Measurements from ENCODE around the gene ZBTB47. TPM values are rescaled to one million over a fixed set of nuclear protein-coding genes. Genes with fewer than 3 reads are reported as not detected.
A peak's percentile ranks its signal among the peaks of the same experiment; 100 is the strongest.

Gene ZBTB47
- total RNA-seq, 1 donor from 2014 or later = 20.5 TPM

- no peak for TF ChIP-seq CTCF (IDR thresholded peaks at IDR 0.05; ENCODE audit: unreplicated experiment)
- H3K27me3 Mint-ChIP-seq (ENCODE audit: unreplicated experiment) = peaks cover 13% of the 10 kb centered on the region
- no peak for DNase-seq (ENCODE audit: low spot score)
- H3K27ac Mint-ChIP-seq (ENCODE audit: unreplicated experiment) = no peak overlapping the region
- H3K36me3 Mint-ChIP-seq (ENCODE audit: low read depth, unreplicated experiment) = no peaks in the 10 kb centered on the region
- H3K9me3 Mint-ChIP-seq (ENCODE audit: unreplicated experiment) = no peaks in the 10 kb centered on the region
- no peaks in the 10 kb centered on the region for H3K4me1 Mint-ChIP-seq (ENCODE audit: unreplicated experiment)
- no peak overlapping the region for H3K4me3 Mint-ChIP-seq (ENCODE audit: unreplicated experiment)
Measured at GRCh38 chr3:42699511-42699971, 46.0 kb downstream of the ZBTB47 start.

GRCh38 chr3:42700366-42701288 is 47.1 kb downstream of the ZBTB47 start:
- Mint-ChIP-seq H3K4me3 (ENCODE audit: unreplicated experiment) (no peak overlapping the region), H3K4me1 (ENCODE audit: unreplicated experiment) (no peaks in the 10 kb centered on the region), H3K27ac (ENCODE audit: unreplicated experiment) (peak overlapping the region; percentile 44), H3K9me3 (ENCODE audit: unreplicated experiment) (no peaks in the 10 kb centered on the region), H3K36me3 (ENCODE audit: low read depth, unreplicated experiment) (no peaks in the 10 kb centered on the region), H3K27me3 (ENCODE audit: unreplicated experiment) (peaks cover 13% of the 10 kb centered on the region)
- DNase-seq (ENCODE audit: low spot score) = no peak
- no peak for TF ChIP-seq CTCF (IDR thresholded peaks at IDR 0.05; ENCODE audit: unreplicated experiment)

GRCh38 chr3:42701371-42702065 is 48.0 kb downstream of the ZBTB47 start:
- no peaks in the 10 kb centered on the region for H3K9me3 Mint-ChIP-seq (ENCODE audit: unreplicated experiment)
- no peaks in the 10 kb centered on the region for H3K36me3 Mint-ChIP-seq (ENCODE audit: low read depth, unreplicated experiment)
- H3K27ac Mint-ChIP-seq (ENCODE audit: unreplicated experiment) = no peak overlapping the region
- peaks cover 15% of the 10 kb centered on the region for H3K27me3 Mint-ChIP-seq (ENCODE audit: unreplicated experiment)
- H3K4me3 Mint-ChIP-seq (ENCODE audit: unreplicated experiment) = no peak overlapping the region
- H3K4me1 Mint-ChIP-seq (ENCODE audit: unreplicated experiment) = no peaks in the 10 kb centered on the region
- DNase-seq (ENCODE audit: low spot score) = peak; percentile 75
- no peak for TF ChIP-seq CTCF (IDR thresholded peaks at IDR 0.05; ENCODE audit: unreplicated experiment)

- no peaks in the 10 kb centered on the region for H3K4me1 Mint-ChIP-seq (ENCODE audit: unreplicated experiment)
- peaks cover 14% of the 10 kb centered on the region for H3K27me3 Mint-ChIP-seq (ENCODE audit: unreplicated experiment)
- H3K9me3 Mint-ChIP-seq (ENCODE audit: unreplicated experiment) = no peaks in the 10 kb centered on the region
- H3K4me3 Mint-ChIP-seq (ENCODE audit: unreplicated experiment) = no peak within 1 kb of the TSS
- no peak for DNase-seq (ENCODE audit: low spot score)
- no peaks in the 10 kb centered on the region for H3K36me3 Mint-ChIP-seq (ENCODE audit: low read depth, unreplicated experiment)
- no peak for TF ChIP-seq CTCF (IDR thresholded peaks at IDR 0.05; ENCODE audit: unreplicated experiment)
- H3K27ac Mint-ChIP-seq (ENCODE audit: unreplicated experiment) = no peak within 1 kb of the TSS
Measured at GRCh38 chr3:42702066-42702951, 48.8 kb downstream of the ZBTB47 start, which contains the start of gene HHATL. TSS of gene HHATL (minus strand) at chr3:42702798. CDS start at chr3:42700826, 1,972 bp downstream.
